Measurements from ENCODE around the gene PGM3.

DNA sequence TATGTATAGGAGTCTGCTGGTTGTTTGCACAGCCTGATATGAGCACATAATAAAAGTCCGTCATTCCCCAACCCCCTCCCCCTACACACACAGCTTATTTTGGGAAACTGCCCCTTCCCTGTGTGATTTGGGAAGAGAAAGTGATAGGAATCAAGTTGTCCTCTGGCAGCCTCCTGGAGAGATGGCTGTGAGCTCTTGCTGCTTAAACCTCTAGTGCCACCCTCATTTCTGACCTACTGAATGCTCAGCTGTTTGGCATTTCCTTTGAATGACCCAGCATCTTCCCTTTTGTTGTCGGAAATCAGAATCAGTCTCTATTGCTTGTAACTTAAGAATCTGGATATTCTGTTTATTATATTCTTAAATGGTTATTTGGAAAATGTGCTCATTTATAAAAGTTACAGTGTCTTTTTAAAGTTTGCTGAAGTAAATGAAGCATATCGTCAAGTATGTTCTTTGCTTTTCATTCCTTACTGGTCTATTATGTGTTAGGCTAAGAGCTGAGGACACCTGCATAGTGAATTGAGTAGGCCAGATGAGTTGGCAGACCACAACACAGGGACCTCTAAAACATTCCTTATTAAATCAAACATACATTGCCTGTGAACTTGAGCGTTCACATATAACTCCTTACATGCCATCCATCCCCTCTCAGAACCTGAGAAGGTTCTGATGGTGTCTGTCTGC is 5.6 kb upstream of the PGM3 start:
- TF ChIP-seq, protein P1, sequence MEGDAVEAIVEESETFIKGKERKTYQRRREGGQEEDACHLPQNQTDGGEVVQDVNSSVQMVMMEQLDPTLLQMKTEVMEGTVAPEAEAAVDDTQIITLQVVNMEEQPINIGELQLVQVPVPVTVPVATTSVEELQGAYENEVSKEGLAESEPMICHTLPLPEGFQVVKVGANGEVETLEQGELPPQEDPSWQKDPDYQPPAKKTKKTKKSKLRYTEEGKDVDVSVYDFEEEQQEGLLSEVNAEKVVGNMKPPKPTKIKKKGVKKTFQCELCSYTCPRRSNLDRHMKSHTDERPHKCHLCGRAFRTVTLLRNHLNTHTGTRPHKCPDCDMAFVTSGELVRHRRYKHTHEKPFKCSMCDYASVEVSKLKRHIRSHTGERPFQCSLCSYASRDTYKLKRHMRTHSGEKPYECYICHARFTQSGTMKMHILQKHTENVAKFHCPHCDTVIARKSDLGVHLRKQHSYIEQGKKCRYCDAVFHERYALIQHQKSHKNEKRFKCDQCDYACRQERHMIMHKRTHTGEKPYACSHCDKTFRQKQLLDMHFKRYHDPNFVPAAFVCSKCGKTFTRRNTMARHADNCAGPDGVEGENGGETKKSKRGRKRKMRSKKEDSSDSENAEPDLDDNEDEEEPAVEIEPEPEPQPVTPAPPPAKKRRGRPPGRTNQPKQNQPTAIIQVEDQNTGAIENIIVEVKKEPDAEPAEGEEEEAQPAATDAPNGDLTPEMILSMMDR (IDR thresholded peaks at IDR 0.05), result no peak
- no peak for TF ChIP-seq POLR2A (IDR thresholded peaks at IDR 0.05)

Measured in heart left ventricle (tissue), 13 donors.